ENCODE measurements around the gene CORO7.
A peak's percentile ranks its signal among the peaks of the same experiment; 100 is the strongest.

Gene CORO7

DNA sequence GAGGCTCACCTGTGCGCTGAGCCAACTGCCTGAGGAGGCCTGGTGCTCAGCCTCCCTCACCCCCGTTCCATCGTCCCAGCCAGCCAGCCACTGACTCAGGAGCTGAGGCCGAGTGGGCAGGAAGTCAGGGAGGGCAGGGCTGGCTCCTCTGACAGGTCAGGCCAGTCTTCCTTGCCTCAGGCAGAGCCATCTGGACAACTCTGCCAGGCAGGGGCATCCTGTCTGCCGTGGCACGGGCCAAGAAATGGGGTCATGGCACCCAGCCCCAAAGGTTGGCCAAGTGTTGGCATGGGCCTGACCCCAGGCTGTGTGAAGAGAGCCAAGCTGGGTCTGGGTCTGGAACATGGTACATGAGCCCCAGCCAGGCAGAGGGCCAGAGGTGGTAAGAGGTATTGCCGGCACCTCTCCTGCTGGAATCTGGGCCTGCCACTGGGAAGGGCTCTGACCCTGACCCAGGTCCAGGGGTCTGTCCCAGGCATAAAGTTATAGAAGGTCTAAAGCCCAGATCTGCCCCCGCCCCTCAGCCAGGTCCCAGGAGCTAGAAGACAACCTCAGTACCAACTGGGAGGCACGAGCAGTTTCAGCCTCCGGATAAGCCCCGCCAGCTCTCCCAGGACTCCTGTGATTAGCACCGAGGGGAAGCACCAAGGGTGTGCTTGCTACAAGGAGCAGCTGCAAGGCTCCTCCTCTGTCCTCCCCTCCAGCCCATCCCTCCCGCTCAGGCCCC is 47.2 kb downstream of the CORO7 start:
- no peak for DNase-seq

DNA sequence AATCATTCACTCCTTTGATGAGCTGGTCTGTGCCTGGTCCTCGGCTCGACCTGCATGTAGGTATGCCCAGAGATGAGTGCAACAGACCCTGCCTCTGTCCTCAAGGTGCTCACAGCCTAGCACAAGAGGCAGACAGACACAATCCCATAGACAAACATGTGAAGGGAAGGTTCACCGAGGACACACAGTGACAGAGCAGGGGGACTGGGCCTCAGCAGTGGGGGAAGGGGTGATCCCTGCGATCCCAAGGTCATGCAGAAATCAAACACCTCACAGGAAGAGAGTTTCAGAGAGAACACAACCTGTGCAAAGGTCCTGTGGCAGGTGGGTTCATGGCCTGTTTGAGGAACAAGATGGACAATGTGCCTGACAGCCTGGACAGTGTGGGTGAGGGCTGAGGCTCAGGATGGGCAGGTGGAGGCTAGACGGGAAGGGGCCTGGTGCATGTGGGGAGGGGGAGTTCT is 49.0 kb downstream of the CORO7 start:
- DNase-seq: no peak

DNA sequence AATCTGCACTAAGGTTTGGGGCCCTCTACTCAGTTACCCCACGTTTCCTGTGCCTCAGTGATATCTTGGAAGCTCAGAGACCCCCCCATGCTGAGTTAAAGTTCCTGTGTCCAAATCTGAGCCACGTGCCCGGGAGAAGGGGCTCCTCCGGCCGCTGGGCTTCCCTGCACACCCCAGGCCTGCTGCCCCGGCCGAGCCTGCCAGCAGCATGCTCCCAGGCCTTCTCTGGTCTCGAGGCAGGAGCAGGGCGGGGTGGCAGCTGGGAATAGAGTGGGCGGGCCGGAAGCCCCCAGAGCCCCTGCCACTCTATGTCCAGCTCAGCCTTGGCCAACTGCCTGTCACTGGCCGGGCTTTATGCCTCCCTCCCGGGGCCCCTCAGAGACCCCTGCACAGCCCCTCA is 50.4 kb downstream of the CORO7 start:
- DNase-seq: no peak

DNA sequence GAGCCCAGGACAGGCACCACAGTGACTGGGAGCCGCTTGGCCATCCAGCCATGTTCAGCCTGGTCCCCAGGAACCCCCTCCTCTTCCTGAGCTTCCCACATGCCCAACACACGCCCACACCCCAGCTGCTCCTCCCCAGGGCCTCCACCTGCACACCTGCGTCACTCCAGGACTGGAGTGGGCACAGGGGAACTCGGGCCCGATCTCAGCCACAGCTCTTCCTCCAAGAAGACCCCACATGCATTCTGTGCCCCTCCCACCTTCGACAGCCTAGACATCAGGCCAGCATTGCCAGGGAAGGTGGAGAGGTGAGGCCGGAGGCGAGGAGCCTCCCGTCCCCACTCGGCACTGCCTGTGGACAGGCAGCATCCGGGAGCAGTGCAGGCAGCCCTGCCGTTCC is 50.8 kb downstream of the CORO7 start:
- no peak for DNase-seq

DNA sequence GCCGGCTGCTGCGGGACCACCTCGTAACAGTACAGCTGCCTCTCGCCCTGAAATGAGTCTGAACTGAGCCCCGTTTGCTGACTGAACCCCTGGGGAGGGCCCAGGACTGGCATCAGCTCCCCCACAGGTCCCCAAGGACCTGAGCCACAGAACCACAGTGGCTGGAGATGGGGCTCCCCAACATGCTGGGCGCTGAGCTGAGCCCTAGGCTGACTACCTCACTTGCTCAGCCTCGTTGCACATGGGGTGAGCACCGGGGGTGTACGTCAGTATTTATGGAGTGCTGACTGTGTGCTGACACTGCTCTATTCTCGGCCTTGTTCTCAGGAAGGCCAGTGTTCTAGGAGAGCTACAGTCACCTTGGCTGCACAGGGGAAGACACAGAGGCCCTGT is 51.4 kb downstream of the CORO7 start:
- no peak for DNase-seq

DNA sequence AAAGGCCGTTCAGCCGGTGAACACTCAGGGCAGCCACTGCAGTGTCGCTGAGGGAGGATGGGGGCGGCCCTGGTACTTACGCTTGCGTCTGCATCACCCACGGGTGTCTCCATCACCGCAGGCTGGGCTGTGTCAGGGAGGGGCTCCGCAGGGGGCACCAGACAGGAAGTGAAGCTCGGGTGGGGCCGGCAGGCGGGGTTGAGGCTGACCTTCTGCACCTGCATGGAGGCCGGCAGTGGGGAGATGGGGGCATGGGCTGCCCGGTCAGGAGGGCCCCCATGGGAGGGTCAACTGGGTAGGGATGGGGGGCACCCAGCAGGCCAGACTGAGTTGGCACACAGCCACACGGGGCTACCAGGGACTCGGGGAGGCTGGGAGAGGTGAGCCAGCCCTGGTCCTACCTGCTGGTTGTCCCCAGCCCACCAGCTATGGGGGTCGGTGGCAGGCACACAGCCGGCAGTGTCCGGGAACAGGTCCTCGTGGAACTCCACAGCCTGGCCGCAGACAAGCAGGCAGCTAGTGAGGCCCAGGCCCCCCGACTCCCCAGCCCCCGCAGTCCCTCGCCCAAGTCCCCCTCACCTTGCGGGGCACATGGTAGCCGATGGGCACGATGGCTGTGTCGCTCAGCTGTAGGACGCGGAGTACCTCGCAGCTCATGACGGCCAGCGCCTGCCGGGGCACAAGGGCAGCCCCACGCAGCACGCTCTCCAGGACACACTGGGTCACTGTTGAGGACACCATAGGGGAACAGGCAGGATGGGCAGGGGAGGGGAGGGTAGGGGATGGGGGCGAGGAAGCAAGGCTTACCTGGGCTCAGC is 52.0 kb downstream of the CORO7 start:
- DNase-seq: no peak

DNA sequence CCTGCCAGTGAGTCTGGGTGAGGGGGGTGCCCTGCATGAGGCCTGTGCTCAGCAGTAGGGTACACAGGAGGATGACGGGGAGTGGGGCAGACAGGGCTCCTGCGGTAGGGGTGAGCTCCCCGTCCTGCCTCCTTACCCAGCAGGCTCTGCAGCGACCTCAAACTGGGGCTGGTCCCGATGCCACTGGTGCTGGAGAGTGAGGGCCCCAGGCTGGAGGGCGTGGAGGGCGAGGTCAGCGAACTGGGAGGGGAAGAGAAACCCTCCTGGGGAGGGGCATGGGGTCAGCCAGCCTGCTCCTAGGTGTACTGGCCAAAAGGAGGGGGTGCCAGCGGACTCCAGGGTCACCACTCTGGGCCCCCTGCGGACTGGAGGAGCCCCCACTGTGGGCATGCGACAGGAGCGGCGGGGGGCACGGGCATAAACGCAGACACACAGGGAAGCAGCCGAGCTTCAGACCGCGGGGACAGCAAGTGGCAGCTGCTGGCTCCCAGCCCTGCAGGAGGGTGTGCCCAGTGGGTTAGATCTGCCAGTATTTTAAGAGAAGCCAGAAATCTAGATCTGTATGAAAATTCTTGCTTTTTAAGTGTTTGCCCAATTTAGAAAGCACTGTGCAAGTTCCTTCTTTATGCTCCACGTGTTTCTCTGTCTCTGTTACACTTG is 53.8 kb downstream of the CORO7 start:
- DNase-seq: no peak

DNA sequence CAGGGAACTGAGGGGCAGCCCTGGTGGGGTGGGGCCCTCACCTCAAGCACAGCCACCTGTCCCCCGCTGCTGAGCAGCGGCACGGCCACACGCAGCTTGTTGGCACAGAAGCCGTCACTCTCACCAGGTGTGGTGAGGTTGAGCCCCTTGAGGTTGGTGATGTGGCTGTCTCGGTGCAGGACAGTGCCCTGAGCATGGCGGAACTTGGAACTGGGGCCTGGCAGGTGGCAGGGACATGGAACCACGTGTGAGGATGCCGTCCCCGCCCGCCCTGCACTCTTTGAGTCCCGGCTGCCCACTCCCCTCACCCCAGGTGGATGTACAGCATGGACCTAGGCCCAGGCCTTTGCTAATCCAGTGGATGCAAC is 54.5 kb downstream of the CORO7 start:
- no peak for DNase-seq

DNA sequence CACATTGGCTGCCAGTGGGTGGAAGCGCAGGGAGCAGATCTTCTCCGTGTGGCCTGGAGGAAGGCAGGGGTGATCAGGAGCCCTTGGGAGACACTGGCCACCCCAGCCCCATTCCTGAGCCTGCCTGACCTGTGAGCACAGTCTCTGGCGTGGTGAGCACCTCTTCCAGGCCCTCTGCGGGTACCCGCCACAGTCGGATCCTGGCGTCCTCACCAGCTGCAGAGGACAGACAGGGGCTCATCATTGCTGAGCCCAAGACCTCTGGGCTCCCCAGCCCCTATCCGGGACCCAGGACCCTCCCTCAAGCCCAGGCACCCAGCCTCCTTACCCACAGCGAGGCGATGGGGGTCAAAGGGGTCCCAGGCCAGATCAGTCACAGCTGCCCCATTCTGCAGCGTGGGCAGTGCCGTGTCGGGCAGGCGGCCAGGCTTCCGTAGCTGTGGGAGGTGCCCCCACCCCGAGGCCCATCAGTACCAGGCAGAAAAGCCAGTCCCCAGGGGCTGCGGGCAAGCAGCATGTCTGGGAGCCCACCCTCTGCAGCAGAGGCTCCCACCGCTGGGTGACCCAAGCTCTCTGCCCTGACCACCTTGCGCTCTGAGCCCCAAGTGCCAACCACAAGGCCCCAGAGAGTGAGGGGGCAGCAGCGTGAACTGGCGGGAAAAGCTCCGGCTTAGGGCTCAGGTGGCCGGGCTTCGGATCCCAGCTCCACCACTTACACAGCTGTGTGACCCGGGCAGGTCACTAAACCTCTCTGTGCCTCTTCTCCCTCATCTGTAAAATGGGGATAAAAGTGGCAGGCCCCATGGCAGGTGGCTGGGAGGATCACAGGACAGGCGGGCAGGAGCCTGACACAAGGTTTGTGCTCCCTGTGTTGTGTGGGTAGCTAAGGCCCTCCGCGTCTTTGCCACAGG is 55.1 kb downstream of the CORO7 start:
- no peak for DNase-seq

DNA sequence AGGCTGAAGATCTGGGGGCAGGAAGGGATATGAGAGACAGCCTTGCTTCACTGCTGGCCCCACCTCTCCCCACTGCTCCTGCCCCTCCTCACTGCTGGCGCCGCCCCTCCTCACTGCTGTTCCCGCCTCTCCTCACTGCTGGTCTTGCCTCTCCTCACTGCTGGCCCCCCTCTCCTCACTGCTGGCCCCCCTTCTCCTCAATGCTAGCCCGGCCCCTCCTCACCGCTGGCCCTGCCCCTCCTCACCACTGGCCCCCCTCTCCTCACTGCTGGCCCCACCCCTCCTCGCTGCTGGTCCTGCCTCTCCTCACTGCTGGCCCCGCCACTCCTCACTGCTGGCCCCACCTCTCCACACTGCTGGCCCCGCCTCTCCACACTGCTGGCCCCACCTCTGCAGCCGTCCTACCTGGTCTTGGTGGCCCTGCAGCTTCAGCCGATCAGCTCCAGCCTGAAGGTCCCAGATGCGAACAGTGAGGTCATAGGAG is 55.8 kb downstream of the CORO7 start:
- peak; percentile 39 for DNase-seq

DNA sequence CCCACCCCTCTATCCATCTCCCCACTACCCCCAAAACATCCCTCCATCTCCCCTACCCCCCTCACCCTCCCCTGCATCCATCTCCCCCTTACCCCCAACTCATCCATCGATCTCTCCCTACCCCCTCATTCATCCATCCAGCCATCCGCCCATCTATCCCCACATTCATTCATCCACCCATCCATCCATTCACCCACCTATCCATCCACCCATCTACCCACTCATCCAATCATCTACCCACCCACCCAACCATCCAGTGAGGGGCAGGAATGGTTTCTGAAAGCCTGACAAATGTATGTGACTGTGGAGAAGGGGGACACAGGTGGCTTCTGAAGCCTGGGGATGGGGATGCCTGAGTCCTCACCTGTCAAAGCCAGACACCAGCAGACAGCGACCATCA is 56.5 kb downstream of the CORO7 start:
- DNase-seq: no peak

DNA sequence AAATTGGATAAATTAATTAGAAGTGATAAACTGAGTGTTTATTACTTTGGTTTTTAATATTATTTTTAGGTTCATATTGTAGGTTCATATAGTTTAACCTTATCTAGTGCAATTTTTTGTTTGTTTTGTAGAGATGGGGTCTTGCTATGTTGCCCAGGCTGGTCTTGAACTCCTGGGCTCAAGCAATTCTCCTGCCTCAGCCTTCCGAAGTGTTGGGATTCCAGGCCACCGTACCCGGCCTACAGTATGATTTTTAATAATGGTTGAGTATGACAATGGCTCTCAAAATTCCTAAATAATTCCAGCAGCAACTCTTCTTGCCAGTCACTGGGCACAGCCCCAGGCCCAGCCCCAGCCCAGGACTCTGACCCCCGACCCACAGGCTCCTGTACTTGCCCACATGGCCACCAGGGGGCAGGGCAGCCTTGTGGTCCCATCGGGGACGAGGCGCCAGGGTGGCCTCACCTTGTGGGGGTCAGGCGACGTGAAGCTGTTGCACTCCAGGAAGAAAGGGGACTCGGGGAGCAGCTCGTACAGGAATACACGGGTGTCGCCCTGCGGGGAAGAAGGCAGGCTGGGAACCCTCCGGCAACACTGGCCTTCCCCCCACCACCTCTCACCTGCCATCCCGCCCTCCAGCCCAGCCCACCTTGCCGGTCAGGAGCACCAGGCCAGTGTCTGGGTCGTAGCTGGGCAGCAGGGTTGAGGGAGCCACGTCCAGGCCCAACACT is 57.4 kb downstream of the CORO7 start:
- no peak for DNase-seq

DNA sequence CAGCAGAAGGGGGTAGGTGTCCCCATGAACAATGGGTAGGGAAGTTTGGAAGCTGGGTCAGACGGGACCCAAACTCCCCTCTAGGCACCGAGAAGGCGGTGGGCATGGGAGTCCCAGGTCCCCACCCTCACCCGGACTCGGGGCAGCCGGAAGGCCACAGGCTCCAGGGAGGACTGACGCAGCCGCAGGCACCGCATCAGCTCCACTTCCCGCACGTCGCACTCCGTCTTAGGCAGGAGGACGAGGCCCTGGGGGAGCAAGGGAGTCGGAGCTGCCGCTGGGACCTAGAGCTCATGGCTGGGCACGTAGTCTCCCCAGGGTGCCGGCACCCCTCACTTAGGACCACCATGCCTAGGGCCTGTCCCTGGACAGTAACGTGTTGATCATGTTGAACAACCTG is 58.2 kb downstream of the CORO7 start:
- DNase-seq: no peak

DNA sequence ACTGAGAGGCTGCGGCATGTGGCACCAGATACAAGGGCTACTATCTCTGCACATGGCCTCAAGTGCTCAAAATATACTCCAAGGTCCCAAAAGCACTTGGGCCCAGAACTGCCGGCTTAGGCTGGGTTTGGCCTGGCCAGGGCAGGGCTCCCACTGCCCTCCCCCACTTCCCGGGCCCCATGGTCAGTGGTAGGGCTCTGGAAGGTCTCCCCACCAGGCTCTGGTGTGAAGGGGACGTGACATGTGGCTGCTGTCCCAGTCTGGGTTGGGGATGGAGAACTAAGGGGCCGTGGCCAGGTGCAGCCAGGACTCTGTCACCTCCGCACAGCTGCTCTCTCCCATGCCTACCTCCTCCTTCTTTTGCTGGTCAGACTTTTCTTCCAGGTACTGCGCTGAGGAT is 59.6 kb downstream of the CORO7 start:
- DNase-seq: no peak

DNA sequence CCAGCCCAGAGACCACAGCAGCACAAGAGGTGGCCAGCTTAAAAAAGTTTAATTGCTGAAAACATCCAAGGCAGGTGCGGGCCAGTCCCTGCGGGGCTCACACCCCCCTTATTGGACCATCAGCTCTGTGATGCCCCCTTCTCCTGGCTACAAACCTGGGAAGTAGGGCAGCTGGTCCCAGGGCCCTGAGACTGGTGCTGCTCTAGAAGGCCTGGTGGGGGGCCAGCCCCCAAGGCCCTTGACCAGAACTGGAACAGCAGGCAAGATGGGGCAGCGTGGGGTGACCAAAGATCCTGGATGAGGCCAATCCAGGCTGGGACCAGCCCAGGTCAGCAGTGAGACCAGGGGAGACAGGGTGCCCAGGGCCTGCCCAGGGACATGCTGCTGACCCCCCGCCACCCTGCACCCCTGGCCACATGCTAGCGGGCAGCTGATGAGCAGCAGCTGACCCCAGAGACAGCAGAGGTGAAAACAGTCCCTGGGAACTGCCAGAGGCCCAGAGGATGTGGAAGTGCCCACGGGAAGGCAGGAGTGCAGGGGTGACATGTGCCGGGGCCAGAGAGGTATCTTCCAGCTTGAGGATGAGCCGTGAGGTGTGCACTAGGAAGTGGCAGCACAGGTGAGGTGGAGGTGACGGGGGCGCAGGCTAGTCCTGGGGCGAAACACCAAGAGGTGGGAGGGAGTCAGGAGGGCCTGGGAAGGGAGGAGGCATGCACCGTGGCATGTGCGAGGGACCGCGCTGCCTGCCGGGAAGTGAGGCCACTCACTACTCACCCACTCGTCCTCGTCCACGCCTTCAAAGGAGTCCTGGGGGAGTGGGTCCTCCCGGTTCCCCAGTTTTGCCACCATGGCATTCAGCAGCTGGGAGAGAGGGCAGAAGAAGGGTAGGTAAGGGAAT is 61.6 kb downstream of the CORO7 start:
- DNase-seq: no peak

DNA sequence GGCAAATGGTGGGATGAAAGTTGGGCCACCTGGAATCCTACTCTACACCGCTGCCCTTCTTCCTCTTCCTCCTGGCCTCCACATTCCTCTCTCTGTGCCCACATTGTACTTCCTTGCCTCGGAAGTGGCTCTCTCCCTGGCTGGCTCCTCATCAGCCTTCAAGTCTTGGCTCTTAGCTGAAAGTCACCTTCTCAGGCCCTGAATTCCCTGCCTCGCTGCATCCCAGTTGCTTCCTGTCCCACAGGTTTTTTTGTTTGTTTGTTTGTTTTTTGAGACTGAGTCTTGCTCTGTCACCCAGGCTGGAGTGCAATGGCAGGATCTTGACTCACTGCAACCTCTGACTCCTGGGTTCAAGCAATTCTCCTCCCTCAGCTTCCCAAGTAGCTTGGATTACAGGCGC is 62.7 kb downstream of the CORO7 start:
- DNase-seq: no peak

DNA sequence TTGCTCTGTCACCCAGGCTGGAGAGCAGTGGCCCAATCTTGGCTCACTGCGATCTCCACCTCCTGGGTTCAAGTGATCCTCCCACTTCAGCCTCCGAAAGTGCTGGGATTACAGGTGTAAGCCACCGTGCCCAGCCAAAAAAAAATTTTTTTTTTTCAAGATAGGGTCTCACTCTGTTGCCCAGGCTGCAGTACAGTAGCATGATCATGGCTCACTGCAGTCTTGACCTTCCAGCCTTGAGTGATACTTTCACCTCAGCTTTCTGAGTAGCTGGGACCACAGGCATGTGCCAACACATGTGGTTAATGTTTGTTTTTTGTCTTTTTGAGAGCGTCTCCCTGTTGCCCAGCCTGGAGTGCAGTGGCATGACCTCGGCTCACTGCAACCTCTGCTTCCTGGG is 63.6 kb downstream of the CORO7 start:
- no peak for DNase-seq

DNA sequence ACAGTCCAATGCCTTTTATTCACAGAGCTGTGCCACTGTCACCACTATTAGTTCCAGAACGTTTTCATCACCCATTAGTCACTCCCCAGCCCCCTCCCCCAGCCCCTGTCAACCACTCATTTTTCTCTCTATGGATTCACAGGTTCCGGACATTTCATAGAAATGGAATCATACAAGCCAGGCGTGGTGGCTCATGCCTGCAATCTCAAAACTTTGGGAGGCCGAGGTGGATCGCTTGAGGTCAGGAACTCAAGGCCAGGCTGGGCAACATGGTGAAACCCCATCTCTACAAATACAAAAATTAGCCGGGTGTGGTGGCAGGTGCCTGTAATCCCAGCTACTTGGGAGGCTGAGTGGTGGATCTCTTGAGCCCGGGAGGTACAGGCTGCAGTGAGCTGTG is 64.5 kb downstream of the CORO7 start:
- no peak for DNase-seq

DNA sequence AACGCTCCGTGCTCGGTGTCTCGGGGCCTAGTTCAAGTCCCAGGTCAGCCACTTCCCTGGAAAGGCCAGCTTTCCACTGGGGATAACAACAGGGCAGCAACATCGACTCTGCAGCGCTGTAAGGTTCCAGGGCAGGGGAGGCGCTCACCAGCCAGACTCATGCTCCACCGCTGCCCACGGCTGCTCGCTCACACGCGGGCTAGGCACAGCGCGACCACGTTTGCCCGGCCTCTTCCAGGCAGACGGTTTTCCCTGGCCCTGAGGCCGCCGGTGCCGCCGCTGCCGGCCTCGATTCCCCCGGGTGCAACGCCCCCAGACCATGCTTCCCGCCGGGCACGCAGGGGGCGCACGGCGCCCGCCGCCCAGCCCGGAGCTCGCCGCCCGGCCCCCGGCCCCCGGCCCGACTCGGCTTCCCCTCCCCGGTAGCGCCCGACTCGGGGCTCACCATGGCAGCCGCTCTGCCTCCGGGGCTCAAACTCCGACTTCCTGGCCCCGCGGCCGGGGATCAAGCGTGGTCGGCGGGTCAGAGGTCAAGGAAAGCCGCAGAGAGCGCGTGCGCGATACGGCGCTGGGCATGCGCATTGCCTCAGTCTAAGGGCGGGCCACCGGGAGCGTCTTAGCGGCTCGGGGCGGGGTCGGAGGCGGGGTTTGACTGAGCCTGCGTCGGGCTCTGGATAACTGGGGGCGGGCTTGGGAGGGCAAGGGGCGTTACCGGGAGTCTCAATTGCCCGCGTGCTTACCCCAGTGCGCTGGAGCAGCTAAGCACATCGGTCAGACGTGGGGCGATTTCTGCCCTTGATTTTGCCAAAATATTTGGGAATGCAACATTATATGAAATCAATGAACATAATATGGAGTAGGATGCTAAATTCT is 65.4 kb downstream of the CORO7 start, which contains the start of gene PAM16:
Gene PAM16, minus strand, starts transcription at position 535 of the 873 bp plus-strand sequence. Its CDS starts 87 bp downstream, at position 448.
- peak; percentile 90 for DNase-seq

DNA sequence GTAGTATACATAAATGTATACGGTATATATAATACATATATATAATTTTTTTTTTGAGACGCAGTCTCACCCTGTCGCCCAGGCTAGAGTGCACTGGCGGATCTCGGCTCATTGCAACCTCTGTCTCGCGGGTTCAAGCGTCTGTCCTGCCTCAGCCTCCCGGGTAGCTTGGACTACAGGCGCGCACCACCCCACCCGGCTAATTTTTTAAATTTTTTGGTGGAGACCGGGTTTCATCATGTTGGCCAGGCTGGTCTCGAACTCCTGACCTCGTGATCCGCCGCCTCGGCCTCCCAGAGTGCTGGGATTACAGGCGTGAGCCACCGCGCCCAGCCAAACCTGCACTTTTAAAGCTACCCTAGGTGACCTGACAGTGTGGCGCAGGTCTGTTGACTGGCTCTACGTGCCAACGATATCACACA is 66.0 kb downstream of the CORO7 start:
- no peak for DNase-seq
